Retinal pigment epithelial cell (primary cell): Measurements from ENCODE around the gene EPHA3.

ENCODE experiments used
- DNase-seq: peaks from one replicate; pipeline ENCODE4 v3.0.0-alpha.2; 2010; ENCODE audit warnings: low read depth
- H3K4me3 ChIP-seq: 2 replicates; pipeline ENCODE4 v1.5.1; 2011; ENCODE audit warnings: mild to moderate bottlenecking, low read length, control low read depth, moderate library complexity
- CTCF ChIP-seq: conservative IDR thresholded peaks from 2 replicates; pipeline ENCODE4 v1.5.1; 2011; ENCODE audit warnings: low read depth, low read length, control low read depth, inconsistent platforms

Gene EPHA3

GRCh38 chr3:89311581-89311980, 204.2 kb downstream of the EPHA3 start:
- no peak overlapping the region for H3K4me3 ChIP-seq
- no peak for DNase-seq
- TF ChIP-seq CTCF: no peak

GRCh38 chr3:89312141-89312540, 204.7 kb downstream of the EPHA3 start:
- DNase-seq: no peak
- no peak overlapping the region for H3K4me3 ChIP-seq
- no peak for TF ChIP-seq CTCF

- TF ChIP-seq CTCF: peak; percentile 47
- DNase-seq: no peak
- H3K4me3 ChIP-seq: no peak overlapping the region
Observed at GRCh38 chr3:89314454-89315098, 207.2 kb downstream of the EPHA3 start.

- no peak for TF ChIP-seq CTCF
- DNase-seq: no peak
- H3K4me3 ChIP-seq: no peak overlapping the region
Observed at GRCh38 chr3:89315750-89316470, 208.5 kb downstream of the EPHA3 start.

- no peak for DNase-seq
- TF ChIP-seq CTCF: no peak
- no peak overlapping the region for H3K4me3 ChIP-seq
Observed at GRCh38 chr3:89320186-89320585, 212.8 kb downstream of the EPHA3 start.

GRCh38 chr3:89326997-89327396, 219.6 kb downstream of the EPHA3 start:
- DNase-seq: no peak
- H3K4me3 ChIP-seq: no peak overlapping the region
- no peak for TF ChIP-seq CTCF

GRCh38 chr3:89332386-89332785, 225.0 kb downstream of the EPHA3 start:
- no peak for TF ChIP-seq CTCF
- H3K4me3 ChIP-seq: no peak overlapping the region
- no peak for DNase-seq
